Fibroblast of mammary gland (primary cell): ENCODE measurements around the gene MIEF1.
A peak's percentile ranks its signal among the peaks of the same experiment; 100 is the strongest.
"Not testable (repeated sequence)": the region's sequence is repeated elsewhere in the genome, so short reads cannot be mapped to it uniquely, and the experiment has no call there.

Source experiments
- DNase-seq: peaks from one replicate; pipeline ENCODE4 v3.0.0-alpha.2; 2010; ENCODE audit warnings: low read depth
- H3K4me3 ChIP-seq: 2 replicates; pipeline ENCODE4 v1.5.1; 2011; ENCODE audit warnings: low read depth, mild to moderate bottlenecking, low read length, moderate library complexity; ENCODE audit not compliant: control insufficient read depth
- TF ChIP-seq, protein P1 (sequence below): conservative IDR thresholded peaks from 2 replicates; pipeline ENCODE4 v1.5.1; 2011; ENCODE audit warnings: low read depth, low read length, inconsistent platforms; ENCODE audit not compliant: control insufficient read depth, insufficient read depth

MIEF1 gene

DNA sequence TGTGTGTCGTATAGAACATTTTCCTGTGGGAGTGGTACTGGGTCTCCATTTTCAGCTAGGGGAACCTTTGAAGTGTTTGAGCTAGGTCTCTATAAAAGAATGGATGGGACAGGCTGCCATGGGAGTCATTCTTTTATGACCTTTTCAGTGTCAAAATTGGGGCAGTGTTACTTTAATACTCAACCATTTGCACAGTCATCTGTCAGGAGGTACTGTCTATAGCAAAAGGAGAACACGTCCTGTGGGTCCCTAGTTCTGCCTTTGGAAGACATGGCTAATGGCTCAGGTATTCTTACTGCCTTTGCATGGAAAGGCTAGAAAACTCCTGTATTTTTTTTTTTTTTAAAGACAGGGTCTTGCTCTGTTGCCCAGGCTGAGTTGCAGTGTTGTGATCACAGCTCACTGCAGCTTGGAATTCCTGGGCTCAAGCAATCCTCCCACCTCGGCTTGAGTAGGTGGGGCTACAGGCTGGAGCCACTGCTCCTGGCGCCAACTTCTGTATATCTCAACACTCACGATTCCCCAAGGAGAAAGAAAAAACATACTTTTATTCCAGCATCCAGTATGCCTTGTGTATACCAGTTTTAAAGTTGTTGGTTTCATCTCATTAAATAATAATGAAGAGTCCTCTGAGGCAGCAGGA lies 16.2 kb downstream of the MIEF1 start:
- H3K4me3 ChIP-seq: no peak overlapping the region
- TF ChIP-seq, protein P1, sequence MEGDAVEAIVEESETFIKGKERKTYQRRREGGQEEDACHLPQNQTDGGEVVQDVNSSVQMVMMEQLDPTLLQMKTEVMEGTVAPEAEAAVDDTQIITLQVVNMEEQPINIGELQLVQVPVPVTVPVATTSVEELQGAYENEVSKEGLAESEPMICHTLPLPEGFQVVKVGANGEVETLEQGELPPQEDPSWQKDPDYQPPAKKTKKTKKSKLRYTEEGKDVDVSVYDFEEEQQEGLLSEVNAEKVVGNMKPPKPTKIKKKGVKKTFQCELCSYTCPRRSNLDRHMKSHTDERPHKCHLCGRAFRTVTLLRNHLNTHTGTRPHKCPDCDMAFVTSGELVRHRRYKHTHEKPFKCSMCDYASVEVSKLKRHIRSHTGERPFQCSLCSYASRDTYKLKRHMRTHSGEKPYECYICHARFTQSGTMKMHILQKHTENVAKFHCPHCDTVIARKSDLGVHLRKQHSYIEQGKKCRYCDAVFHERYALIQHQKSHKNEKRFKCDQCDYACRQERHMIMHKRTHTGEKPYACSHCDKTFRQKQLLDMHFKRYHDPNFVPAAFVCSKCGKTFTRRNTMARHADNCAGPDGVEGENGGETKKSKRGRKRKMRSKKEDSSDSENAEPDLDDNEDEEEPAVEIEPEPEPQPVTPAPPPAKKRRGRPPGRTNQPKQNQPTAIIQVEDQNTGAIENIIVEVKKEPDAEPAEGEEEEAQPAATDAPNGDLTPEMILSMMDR: no peak
- DNase-seq: peak; percentile 60

DNA sequence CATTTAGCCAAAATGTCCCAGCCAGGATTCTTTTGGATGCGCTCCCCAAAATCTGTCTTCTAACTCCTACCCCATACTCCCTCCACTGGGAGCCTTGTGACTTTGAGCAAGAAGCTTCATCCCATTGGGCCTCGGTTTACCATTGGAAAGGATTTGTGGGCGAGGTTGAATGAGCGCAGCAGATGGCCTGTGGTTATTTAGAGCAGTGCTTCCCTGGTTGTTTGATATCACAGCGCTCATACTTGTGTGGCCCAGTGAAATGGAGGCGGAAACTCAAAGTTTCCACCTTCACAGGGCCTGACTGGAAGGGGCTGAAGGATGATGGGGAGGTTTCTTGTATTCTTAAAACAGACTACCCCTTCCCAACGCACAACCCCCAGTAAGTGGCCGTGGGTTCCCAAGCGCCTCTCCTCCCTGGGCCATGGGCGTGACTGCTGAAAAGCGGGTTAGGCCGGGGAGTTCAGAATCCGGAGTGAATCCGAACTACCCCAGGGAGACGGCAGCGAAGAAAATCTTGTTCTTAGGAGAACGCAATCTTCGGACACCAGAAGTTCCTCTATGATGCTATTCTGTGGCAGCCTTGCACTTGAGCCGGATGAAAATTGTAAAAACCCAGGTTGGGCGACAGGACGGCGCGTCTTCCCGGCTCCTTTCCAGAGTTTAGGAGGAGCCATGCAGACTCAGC lies 17.0 kb downstream of the MIEF1 start:
- DNase-seq: peak; percentile 57
- TF ChIP-seq, protein P1: no peak

DNA sequence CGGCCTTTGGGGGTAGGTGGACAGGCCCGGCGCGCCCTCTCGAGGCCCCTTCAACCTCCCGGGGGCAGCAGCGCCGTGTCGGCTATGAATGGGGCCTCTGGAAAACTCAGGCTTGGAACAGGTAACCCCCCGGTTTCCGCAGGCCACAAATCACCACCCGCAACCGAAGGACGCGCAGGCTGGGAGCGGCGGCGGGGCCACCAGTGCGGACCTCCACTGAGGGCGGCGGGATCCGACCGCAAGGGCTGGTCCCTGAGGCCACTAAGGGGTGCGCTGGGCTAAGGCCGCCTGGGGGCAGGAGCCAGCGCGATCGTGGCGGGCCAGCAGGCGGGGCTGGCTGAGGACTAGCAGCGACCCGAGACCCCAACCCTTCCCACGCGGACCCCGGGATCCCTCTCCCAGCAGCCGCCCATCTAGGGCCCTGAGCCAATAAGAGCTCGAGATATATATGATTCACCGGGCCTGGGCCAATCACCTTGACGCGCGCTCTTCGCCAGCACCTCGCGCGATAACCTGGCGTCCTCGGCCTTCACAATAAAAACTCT lies 17.7 kb downstream of the MIEF1 start:
- DNase-seq: peak; percentile 99
- peak overlapping the region; percentile 93 for H3K4me3 ChIP-seq
- TF ChIP-seq, protein P1: no peak

More for the DNA sequence above, 17.0 kb downstream of the MIEF1 start:
- peak overlapping the region; percentile 93 for H3K4me3 ChIP-seq

DNA sequence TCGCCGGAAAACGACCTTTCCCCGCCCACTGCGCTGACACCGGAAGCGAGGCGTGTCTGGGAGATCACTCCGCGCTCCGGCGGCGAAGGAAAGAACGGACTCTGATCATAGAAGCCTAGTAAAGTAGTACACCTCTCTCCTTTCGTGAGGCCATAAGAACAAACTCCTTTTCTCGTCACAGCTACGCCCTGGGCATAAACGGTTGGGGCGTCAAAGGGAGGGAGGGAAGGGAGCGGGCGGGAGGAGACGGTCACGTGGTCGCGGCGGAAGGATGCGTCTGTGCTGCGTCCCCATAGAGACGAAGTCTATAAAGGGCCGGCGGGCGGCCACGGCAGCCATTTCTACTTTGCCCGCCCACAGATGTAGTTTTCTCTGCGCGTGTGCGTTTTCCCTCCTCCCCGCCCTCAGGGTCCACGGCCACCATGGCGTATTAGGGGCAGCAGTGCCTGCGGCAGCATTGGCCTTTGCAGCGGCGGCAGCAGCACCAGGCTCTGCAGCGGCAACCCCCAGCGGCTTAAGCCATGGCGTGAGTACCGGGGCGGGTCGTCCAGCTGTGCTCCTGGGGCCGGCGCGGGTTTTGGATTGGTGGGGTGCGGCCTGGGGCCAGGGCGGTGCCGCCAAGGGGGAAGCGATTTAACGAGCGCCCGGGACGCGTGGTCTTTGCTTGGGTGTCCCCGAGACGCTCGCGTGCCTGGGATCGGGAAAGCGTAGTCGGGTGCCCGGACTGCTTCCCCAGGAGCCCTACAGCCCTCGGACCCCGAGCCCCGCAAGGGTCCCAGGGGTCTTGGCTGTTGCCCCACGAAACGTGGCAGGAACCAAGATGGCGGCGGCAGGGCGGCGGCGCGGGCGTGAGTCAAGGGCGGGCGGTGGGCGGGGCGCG lies 18.4 kb downstream of the MIEF1 start, which contains the start of gene ATF4:
Gene ATF4 (plus strand): TSS at position 337 of the 880 bp plus-strand sequence. CDS start 884 bp downstream, outside the sequence.
- DNase-seq: peak; percentile 71
- TF ChIP-seq, protein P1: no peak
- H3K4me3 ChIP-seq: peak within 1 kb of the TSS; percentile 93

DNA sequence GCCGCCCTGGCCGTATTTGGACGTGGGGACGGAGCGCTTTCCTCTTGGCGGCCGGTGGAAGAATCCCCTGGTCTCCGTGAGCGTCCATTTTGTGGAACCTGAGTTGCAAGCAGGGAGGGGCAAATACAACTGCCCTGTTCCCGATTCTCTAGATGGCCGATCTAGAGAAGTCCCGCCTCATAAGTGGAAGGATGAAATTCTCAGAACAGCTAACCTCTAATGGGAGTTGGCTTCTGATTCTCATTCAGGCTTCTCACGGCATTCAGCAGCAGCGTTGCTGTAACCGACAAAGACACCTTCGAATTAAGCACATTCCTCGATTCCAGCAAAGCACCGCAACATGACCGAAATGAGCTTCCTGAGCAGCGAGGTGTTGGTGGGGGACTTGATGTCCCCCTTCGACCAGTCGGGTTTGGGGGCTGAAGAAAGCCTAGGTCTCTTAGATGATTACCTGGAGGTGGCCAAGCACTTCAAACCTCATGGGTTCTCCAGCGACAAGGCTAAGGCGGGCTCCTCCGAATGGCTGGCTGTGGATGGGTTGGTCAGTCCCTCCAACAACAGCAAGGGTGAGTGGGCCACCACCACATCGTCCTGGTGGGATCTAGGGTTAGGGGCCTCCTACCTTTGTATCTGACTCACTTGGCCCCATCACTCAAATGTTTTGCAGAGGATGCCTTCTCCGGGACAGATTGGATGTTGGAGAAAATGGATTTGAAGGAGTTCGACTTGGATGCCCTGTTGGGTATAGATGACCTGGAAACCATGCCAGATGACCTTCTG lies 19.2 kb downstream of the MIEF1 start:
- H3K4me3 ChIP-seq: peak overlapping the region; percentile 93
- DNase-seq: not testable (repeated sequence)

DNA sequence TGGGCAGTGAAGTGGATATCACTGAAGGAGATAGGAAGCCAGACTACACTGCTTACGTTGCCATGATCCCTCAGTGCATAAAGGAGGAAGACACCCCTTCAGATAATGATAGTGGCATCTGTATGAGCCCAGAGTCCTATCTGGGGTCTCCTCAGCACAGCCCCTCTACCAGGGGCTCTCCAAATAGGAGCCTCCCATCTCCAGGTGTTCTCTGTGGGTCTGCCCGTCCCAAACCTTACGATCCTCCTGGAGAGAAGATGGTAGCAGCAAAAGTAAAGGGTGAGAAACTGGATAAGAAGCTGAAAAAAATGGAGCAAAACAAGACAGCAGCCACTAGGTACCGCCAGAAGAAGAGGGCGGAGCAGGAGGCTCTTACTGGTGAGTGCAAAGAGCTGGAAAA lies 20.0 kb downstream of the MIEF1 start:
- H3K4me3 ChIP-seq: peak overlapping the region; percentile 93
- not testable (repeated sequence) for DNase-seq
